ENCODE measurements around the gene JPH4. TPM values are rescaled to one million over a fixed set of nuclear protein-coding genes. Genes with fewer than 3 reads are reported as not detected.
"Not testable (repeated sequence)": the region's sequence is repeated elsewhere in the genome, so short reads cannot be mapped to it uniquely, and the experiment has no call there.

The JPH4 gene
- polyA plus RNA-seq, 1 donor (not counting 4 experiments of a cell fraction or from before 2014, with no cell fraction given): 0.01 TPM

DNA sequence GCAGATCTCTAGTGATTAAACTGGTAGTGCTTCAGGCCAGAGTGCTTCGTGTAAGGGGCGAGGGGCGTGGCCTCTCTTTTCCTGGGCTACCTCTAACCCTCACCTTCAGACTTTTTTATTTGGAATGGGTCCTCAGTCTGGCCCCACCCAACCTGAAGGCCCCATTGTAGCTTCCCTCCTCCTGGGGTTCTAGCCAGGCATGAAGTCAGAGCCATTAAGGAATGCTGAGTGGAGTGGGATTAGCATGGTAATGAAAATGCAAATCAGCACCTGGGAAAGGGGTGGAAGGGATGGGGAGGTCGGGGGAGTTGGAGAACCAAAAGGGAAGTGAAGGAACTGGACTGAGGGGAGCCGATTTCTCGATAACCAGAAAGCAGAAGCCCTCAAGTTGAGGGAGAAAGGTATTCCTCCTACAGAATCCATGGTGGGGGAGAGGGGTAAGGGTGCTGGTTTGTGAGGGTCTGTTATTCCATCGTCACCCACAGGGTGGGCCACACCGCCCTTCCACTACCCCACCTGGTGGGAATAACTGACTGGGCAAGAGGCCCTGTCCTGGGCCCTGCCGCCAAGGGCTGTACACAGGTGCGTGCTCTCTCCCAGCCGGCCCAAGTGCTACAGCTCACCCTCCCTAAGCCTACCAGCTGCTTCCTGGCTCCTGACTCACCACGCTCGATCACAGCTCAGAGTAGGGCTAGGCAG lies 41.1 kb downstream of the JPH4 start:
- no peak overlapping the region for H3K27ac ChIP-seq (ENCODE audit: control insufficient read depth, insufficient read depth, low read length)
- H3K79me2 ChIP-seq (ENCODE audit: control insufficient read depth, insufficient read depth, low read length): no peaks in the 10 kb centered on the region
- H3K4me3 ChIP-seq (ENCODE audit: control insufficient read depth in 2 of 3, extremely low read depth in 1 of 3, insufficient read depth in 2 of 3, low read depth in 1 of 3, low read length in 3 of 3): no peak overlapping the region
- no peaks in the 10 kb centered on the region for H3K27me3 ChIP-seq (ENCODE audit: control insufficient read depth, extremely low read depth, insufficient read depth, low read length)
- dilution Hi-C loops (cut with MboI; ENCODE audit: extremely low pct_ligation_motif_present, low sequenced_read_pairs): no loop called here
- no peaks in the 10 kb centered on the region for H3K4me1 ChIP-seq (ENCODE audit: control insufficient read depth, extremely low read depth, insufficient read depth, low read length)
- H3K9ac ChIP-seq (ENCODE audit: control insufficient read depth, extremely low read depth, insufficient read depth, low read length): no peak overlapping the region
- no peak for FAIRE-seq
- no peaks in the 10 kb centered on the region for H4K20me1 ChIP-seq (ENCODE audit: control insufficient read depth, extremely low read depth, insufficient read depth, low read length)
- H3K9me3 ChIP-seq (ENCODE audit: control insufficient read depth, low read depth, low read length): no peaks in the 10 kb centered on the region
- no peak for DNase-seq (ENCODE audit: low read depth, low spot score)
- H3K36me3 ChIP-seq (ENCODE audit: control insufficient read depth in 2 of 2, extremely low read depth in 1 of 2, insufficient read depth in 2 of 2, low read length in 2 of 2): no peaks in the 10 kb centered on the region
- no peak overlapping the region for H2AFZ ChIP-seq (ENCODE audit: control insufficient read depth, low read length)
- TF ChIP-seq EZH2 (IDR thresholded peaks at IDR 0.05; ENCODE audit: low read length) (no peak), CTCF (optimal IDR thresholded peaks at IDR 0.05 in 1 of 3, IDR thresholded peaks at IDR 0.05 in 1 of 3, conservative IDR thresholded peaks at IDR 0.05 in 1 of 3; ENCODE audit: extremely low read depth in 1 of 3, insufficient read depth in 2 of 3, low read length in 3 of 3) (no peak)
- H3K4me2 ChIP-seq (ENCODE audit: control insufficient read depth, extremely low read depth, insufficient read depth, low read depth, low read length): no peak overlapping the region
- H3K9me1 ChIP-seq (ENCODE audit: control insufficient read depth, extremely low read depth, insufficient read depth, low read length): no peaks in the 10 kb centered on the region

GRCh38 chr14:23536906-23537305 lies 41.7 kb downstream of the JPH4 start:
- H3K9me3 ChIP-seq (ENCODE audit: control insufficient read depth, low read depth, low read length); H3K27ac ChIP-seq (ENCODE audit: control insufficient read depth, insufficient read depth, low read length); FAIRE-seq; H2AFZ ChIP-seq (ENCODE audit: control insufficient read depth, low read length); H3K9ac ChIP-seq (ENCODE audit: control insufficient read depth, extremely low read depth, insufficient read depth, low read length); H3K27me3 ChIP-seq (ENCODE audit: control insufficient read depth, extremely low read depth, insufficient read depth, low read length); H3K4me1 ChIP-seq (ENCODE audit: control insufficient read depth, extremely low read depth, insufficient read depth, low read length); H3K4me2 ChIP-seq (ENCODE audit: control insufficient read depth, extremely low read depth, insufficient read depth, low read depth, low read length); H3K79me2 ChIP-seq (ENCODE audit: control insufficient read depth, insufficient read depth, low read length); H3K9me1 ChIP-seq (ENCODE audit: control insufficient read depth, extremely low read depth, insufficient read depth, low read length); H3K4me3 ChIP-seq (ENCODE audit: control insufficient read depth in 2 of 3, extremely low read depth in 1 of 3, insufficient read depth in 2 of 3, low read depth in 1 of 3, low read length in 3 of 3); dilution Hi-C loops (cut with MboI; ENCODE audit: extremely low pct_ligation_motif_present, low sequenced_read_pairs); H3K36me3 ChIP-seq (ENCODE audit: control insufficient read depth in 2 of 2, extremely low read depth in 1 of 2, insufficient read depth in 2 of 2, low read length in 2 of 2); H4K20me1 ChIP-seq (ENCODE audit: control insufficient read depth, extremely low read depth, insufficient read depth, low read length); DNase-seq (ENCODE audit: low read depth, low spot score): not testable (repeated sequence)

DNA sequence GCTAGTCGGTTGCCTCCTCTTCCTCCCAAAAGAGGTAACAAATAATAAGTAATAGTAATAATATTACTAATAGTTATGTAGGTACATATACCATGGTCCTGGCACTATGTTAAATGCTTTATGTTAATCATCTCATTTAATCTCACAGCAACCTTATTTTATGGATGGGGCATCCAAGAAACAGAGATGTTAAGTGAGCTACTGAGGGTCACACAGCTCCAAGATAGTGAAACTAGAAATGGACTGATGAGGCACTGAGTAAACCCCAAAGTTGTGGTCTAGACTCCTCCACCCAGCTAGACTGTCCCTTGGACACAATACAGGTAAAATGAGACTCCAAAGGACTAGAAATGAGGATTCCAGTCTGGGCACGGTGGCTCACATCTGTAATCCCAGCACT lies 42.1 kb downstream of the JPH4 start:
- no peaks in the 10 kb centered on the region for H3K9me3 ChIP-seq (ENCODE audit: control insufficient read depth, low read depth, low read length)
- no peak overlapping the region for H3K4me2 ChIP-seq (ENCODE audit: control insufficient read depth, extremely low read depth, insufficient read depth, low read depth, low read length)
- no peaks in the 10 kb centered on the region for H3K9me1 ChIP-seq (ENCODE audit: control insufficient read depth, extremely low read depth, insufficient read depth, low read length)
- H3K4me3 ChIP-seq (ENCODE audit: control insufficient read depth in 2 of 3, extremely low read depth in 1 of 3, insufficient read depth in 2 of 3, low read depth in 1 of 3, low read length in 3 of 3): no peak overlapping the region
- H4K20me1 ChIP-seq (ENCODE audit: control insufficient read depth, extremely low read depth, insufficient read depth, low read length): no peaks in the 10 kb centered on the region
- no peaks in the 10 kb centered on the region for H3K79me2 ChIP-seq (ENCODE audit: control insufficient read depth, insufficient read depth, low read length)
- no peak for FAIRE-seq
- no peak overlapping the region for H2AFZ ChIP-seq (ENCODE audit: control insufficient read depth, low read length)
- H3K36me3 ChIP-seq (ENCODE audit: control insufficient read depth in 2 of 2, extremely low read depth in 1 of 2, insufficient read depth in 2 of 2, low read length in 2 of 2): no peaks in the 10 kb centered on the region
- no peak overlapping the region for H3K27ac ChIP-seq (ENCODE audit: control insufficient read depth, insufficient read depth, low read length)
- H3K4me1 ChIP-seq (ENCODE audit: control insufficient read depth, extremely low read depth, insufficient read depth, low read length): no peaks in the 10 kb centered on the region
- no peak for TF ChIP-seq EZH2 (IDR thresholded peaks at IDR 0.05; ENCODE audit: low read length)
- TF ChIP-seq CTCF (optimal IDR thresholded peaks at IDR 0.05 in 1 of 3, IDR thresholded peaks at IDR 0.05 in 1 of 3, conservative IDR thresholded peaks at IDR 0.05 in 1 of 3; ENCODE audit: extremely low read depth in 1 of 3, insufficient read depth in 2 of 3, low read length in 3 of 3): no peak
- no peak overlapping the region for H3K9ac ChIP-seq (ENCODE audit: control insufficient read depth, extremely low read depth, insufficient read depth, low read length)
- DNase-seq (ENCODE audit: low read depth, low spot score): no peak
- H3K27me3 ChIP-seq (ENCODE audit: control insufficient read depth, extremely low read depth, insufficient read depth, low read length): no peaks in the 10 kb centered on the region
- dilution Hi-C loops (cut with MboI; ENCODE audit: extremely low pct_ligation_motif_present, low sequenced_read_pairs): no loop called here

Data from keratinocyte (primary cell).